HuH-7.5 (cell line): Measurements from ENCODE around the gene ACER1.
"Not testable (repeated sequence)": the region's sequence is repeated elsewhere in the genome, so short reads cannot be mapped to it uniquely, and the experiment has no call there.

Source experiments
- DNase-seq: peaks from one replicate; pipeline ENCODE4 v3.0.0; 2011; ENCODE audit warnings: low spot score

Gene ACER1, protein sequence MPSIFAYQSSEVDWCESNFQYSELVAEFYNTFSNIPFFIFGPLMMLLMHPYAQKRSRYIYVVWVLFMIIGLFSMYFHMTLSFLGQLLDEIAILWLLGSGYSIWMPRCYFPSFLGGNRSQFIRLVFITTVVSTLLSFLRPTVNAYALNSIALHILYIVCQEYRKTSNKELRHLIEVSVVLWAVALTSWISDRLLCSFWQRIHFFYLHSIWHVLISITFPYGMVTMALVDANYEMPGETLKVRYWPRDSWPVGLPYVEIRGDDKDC

DNA sequence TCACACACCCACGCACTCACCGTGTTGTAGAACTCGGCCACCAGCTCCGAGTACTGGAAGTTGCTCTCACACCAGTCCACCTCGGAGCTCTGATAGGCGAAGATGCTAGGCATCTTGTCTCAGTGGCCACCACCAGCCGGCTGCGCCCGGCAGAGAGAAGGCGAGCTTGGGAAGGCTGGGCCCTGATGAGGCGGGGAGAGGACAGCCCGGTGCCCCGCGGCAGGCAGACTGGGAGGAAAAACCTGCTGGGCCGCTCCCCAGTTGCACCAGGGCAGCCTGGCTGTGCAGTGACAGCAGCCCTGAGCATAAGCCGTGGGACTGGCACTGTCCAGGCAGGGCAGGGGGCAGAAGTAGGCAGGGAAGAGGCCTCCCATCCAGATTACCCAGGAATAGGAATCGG, at the start of gene ACER1:
Gene ACER1, minus strand, starts transcription at position 174 of the 400 bp plus-strand sequence. Its CDS starts 61 bp downstream, at position 113.
- no peak for DNase-seq

DNA sequence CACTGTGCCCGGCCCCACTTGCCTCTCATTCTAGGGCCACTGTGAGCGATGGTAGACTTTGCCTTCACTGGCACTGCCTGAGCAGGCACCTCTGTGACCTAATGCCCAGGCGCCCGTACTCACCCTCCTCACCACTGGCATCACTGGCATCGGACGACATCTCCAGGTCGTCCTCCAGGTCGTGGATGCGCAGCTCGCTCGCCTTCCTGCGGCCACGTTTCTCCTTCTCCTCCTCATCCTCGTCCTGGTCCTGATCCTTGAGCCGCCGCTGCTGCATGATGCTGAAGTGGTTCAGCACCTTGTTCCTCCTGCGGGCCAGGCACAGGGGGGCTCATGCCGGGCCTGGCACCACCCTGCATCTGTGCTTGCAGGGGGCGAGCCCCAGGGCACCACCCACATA, 49.8 kb upstream of the ACER1 start:
- DNase-seq, result no peak

DNA sequence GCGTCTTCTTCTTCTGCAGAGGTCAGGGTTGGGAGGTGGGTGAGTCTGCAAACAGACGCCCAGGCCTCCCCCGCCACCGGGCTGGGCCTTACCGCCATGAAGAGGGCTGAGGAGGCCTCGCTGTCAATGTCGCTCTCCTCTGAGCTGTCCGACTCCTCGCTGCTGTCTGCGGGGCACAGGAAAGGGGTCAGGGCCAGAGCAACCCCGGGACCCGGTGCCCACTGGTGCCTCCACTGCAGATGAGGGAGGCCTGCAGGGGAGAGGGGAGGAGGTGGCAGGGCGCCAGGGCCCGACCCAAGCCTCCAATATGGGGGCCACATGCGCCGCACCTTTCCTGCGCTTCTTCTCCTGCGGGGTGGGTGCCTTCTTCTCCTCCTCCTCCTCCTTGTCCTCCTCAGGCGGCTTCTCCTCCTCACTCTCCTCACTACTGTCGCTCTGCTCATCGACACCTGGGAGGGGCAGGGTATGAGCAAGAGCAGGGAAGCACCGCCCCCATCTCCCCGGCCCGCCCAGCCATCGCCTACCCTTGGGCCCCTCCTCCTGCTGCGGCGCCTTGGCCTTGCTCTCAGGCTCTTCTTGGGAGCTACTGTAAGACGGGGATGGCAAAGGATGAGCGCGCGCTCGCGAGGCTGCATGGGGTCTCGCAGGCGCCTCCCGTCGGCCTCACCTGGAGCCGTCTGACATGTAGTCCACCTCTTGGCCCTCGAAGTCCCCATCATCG, 47.8 kb upstream of the ACER1 start:
- DNase-seq, result no peak

DNA sequence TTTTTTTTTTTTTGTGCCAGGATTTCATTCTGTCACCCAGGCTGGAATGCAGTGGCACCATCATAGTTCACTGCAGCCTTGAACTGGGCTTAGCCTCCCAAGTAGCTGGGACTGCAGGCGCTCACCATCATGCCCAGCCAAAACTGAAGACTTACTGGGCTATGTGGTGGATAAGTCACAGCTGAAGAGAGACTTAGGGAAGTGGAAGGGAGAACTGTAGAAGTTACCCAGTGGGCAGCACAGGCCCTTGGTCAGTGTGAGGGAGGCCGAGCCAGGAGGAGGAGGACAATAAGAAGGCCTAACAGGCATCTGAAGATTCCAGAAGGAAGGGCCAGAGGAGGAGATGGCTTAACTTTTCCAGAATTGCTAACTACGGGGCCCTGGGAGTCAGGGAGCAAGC, 46.3 kb upstream of the ACER1 start:
- DNase-seq, result no peak

DNA sequence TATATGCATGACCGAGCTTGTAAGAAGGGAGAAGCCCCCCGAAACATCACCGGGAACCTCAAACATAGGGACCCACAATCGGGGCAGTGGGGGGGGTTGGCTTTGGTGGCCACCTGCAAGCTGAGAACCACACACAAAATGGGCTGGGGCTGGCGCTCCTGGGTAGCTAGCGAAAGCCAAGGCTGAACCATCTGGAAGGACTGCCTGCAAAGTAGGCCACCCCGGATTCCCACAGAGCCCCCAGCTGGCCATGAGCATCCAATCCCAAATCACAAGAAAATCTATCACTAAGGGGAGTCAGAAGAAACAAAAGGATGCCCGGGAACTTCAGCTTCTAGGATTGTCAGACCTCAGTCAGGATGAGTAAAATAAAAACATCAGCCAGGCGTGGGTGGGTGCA, 45.1 kb upstream of the ACER1 start:
- DNase-seq, result no peak

DNA sequence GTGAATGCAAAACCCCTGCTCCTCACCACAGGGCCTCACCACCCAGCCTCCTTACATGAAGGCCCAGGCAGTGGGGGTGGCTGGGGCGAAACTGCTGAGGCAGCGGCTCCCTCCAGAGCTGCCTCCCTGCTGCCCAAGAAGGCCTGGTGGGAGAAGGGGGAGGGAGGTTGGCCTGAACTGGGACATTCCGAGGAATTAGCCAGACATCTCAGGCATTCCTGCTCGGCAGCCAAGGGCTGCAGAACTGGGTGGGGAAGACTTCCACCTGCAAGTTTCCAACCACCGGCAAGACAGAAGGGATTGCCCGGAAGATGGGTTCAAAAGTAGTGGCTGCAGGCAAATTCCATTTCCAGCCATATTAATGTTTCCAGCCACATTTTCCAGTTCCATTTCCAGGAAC, 44.6 kb upstream of the ACER1 start:
- no peak for DNase-seq

DNA sequence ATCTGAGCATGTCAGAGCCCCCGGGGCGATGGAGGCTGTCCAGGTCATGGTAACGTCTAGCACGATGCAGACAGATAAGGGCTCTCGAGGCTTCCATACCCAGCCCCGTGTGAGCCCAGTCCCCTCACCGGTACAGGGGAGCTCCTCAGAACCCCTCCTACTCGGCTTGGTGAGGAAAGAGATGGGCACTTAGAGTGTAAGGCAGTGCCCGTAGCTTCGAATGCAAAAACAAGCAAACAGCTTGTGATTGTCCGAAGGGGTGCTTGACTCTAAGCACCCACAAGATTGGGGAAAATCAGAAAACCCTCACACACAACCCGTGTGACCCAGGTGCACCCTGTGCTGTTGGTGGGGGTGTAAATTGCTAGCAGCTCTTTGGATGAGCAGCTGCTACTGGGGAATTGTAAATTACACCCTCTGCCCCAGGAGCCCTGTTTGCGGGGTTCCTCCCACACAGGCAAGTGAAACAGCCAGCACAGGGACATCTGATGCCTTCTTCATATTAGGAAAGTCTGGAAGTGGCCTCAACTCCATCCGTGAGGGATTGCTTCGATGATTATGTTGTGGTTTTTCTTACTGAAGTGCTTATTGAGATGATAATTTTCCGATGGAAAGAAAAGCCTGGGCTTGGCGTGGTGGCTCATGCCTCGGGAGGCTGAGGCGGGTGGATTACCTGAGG, 43.2 kb upstream of the ACER1 start:
- DNase-seq, result no peak

DNA sequence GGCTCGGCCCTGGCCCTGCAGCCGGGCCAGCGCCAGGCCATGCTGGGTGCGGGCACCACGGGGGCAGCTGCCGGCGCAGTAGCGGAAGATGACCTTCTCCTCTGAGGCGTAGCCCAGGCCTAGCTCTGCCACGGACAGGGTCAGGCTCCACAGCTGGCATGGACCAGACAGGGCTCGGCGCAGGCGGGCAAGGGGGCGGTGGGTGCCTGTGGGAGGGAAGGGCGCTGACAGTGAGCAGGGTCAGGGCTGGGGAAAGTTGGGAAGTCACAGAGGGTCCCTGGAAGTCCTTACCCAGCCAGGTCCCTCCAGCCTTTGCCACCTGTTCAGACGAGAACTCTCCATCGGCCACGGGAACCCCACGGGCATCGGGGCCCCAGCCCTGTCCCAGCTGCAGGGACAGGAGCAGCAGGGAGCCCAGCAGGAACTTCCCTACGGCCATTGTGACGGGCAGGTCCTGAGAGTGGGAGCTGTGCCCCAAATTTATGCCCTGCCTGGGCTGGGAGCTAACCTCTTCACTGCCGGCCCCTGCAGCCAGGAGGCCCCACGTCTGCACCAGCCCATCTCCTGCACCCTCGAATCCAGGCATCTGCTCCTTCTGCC, 42.1 kb upstream of the ACER1 start, which contains the start of gene PSPN:
Gene PSPN, minus strand, starts transcription at position 523 of the 600 bp plus-strand sequence. Its CDS starts 84 bp downstream, at position 439.
- no peak for DNase-seq

DNA sequence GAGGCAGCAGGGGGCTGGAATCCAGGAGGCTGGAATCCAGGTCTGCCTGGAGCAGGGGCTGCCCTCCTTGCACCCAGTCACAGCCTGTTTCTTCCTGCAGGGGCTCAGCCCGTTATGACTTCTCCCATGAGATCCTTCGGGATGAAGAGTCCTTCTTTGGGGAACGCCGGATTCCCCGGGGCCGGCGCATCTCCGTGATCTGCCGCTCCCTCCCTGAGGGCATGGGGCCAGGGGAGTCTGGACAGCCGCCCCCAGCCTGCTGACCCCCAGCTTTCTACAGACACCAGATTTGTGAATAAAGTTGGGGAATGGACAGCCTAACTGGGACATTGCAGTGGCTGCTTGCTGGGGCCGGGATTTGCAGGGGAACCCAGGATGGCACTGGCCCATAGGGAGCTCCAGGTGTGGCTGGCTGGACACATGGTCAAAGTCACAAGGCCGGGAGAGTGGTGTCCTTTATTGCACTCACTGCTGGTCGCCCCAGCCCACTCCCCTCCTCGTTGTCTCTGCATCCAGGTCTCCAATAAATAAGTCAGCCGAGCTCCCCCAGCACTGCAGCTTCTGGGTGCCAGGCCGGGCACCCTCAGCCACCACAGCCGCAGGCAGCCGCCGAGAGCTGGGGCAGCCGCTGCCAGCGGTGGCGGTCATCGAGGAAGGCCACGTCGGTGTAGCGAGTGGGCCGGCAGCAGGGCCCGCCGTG, 41.4 kb upstream of the ACER1 start:
- DNase-seq, result no peak

DNA sequence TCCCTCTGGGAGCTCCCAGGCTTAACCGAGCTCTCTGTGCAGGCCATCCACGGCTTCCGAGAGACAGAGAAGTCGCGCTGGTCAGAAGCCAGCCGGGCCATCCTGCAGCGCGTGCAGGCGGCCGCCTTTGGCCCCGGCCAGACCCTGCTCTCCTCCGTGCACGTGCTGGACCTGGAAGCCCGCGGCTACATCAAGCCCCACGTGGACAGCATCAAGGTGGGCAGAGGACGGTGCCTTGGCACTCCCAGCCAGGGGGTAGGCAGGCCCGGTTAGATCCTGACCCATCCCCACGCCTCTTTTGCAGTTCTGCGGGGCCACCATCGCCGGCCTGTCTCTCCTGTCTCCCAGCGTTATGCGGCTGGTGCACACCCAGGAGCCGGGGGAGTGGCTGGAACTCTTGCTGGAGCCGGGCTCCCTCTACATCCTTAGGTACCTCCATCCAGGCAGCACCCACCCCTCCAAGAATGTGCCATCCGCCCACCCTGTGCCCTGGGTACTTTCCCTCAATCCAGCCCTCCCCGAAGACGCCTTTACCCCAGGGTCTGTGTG, 40.8 kb upstream of the ACER1 start:
- no peak for DNase-seq

DNA sequence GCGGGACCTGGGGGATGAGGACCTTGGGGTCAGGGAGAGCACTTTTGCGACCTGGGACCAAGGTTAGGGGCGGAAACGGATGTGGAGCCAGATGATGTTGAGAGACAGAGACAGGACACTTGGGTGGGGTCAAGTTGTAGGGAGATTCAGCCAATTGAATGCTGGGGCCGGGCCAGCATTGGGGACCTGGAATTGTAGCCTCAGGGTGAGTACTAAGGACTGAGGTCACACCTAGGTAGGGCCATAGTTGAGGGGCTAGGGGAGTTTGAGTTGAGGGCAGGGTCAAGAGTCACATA, 40.3 kb upstream of the ACER1 start:
- DNase-seq, result no peak

DNA sequence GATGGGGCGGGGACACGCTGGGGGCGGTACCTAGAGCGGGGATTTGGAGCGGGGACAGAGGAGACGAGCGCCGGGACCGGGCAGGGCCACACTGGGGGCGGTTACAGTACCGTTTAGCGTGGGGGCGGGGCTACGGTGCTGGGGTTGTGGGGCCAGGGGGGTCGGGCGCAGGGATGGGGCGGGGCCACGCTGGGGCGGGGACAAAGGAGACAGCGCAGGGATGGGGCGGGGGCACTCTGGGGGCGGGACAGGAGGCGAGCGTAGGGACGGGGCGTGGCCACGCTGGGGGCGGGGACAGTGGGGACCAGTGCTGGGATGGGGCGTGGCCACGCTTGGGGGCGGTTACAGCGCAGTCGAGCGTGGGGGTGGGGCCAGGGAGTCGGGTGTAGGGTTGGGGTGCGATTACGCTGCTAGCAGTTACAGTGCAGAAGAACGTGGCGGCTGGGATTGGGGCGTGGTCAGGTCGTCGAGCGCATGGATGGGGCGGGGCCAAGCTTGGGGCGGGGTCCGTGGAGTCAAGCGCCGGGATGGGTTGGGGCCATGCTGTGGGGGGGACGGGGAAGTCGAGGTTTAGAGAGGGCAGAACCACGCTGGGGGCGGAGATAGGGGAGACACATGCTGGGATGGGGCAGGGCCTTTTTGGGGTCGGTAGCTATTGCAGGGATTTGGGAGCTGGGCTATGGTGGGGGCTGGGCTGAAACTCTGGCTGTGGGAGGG, 39.8 kb upstream of the ACER1 start:
- DNase-seq, result peak; percentile 92

DNA sequence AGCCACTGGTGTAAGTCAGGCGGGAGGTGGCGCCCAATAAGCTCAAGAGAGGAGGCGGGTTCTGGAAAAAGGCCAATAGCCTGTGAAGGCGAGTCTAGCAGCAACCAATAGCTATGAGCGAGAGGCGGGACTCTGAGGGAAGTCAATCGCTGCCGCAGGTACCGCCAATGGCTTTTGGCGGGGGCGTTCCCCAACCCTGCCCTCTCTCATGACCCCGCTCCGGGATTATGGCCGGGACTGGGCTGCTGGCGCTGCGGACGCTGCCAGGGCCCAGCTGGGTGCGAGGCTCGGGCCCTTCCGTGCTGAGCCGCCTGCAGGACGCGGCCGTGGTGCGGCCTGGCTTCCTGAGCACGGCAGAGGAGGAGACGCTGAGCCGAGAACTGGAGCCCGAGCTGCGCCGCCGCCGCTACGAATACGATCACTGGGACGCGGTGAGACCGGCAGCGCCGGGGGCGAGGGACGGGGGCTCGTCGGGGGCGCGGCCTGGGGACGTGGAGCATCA, 39.2 kb upstream of the ACER1 start, which contains the start of gene ALKBH7:
Gene ALKBH7, plus strand, starts transcription at position 201 of the 502 bp plus-strand sequence. Its CDS starts 27 bp downstream, at position 228.
- DNase-seq, result peak; percentile 90

DNA sequence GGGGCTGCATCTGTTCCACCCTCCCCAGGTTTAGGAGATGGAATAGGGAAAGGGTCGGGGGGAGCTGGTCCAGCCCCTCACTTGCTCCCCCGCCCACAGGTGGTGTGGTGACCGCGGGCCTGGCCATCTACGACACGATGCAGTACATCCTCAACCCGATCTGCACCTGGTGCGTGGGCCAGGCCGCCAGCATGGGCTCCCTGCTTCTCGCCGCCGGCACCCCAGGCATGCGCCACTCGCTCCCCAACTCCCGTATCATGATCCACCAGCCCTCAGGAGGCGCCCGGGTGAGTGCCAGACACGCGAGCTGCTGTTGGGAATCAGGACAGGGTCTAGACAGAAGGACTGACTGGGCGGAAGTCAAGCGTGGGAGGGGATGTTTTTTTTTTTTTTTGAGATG, 30.9 kb upstream of the ACER1 start:
- DNase-seq, result no peak

DNA sequence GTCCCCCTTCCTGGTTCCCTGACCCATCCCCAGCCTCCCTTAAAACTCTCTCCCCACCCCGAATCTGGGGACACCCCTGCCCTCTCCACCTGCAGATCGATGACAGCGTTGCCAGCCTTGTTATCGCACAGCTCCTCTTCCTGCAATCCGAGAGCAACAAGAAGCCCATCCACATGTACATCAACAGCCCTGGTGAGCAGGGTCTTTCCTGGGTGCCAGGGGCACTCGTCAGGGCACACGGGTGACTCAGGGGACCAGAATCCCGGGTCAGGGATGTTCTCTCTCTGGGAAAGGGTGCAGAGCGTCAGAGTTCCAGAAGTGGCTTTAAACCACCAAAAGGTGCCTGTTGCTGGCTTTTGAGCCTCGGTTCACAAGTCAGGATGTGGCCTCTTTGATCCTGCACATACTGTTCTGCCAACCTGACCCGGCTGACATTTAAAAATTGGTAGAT, 29.0 kb upstream of the ACER1 start:
- DNase-seq, result no peak

DNA sequence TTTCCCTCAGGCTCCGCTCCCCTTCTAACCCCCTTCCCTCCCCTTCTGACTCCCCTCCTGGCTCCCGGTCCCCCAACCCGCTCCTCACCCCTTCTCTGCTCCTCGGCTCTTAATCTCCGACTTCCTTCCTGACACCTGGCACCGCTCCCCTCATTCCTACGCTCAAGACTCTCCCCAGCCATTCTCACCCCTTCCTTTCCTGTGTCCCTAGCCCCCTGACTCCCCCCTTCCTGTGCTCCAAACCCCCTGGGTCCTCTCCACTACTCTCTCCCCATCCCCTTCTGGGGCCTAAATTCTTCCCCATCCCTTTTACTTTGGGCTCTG, 28.6 kb upstream of the ACER1 start:
- no peak for DNase-seq

DNA sequence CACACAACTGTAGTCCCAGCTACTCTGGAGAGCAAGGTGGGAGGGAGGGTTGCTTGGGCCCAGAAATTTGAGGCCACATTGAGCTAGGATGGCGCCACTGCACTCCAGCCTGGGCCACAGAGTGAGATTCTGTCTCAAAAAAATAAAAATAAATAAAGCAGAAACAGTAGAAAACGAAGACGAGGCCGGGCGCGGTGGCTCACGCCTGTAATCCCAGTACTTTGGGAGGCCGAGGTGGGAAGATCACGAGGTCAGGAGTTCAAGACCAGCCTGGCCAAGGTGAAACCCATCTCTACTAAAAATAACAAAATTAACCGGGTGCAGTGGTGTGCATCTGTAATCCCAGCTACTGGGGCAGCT, 27.4 kb upstream of the ACER1 start:
- not testable (repeated sequence) for DNase-seq

DNA sequence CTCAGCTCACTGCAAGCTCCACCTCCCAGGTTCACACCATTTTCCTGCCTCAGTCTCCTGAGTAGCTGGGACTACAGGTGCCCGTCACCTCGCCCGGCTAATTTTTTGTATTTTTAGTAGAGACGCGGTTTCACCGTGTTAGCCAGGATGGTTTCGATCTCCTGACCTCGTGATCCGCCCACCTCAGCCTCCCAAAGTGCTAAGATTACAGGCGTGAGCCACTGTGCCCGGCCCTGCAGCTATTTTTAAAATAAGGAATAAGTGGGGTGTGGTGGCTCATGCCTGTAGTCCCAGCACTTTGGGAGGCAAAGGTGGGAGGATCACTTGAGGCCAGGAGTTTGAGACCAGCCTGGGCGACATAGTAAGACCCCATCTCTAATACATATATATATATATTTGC, 27.0 kb upstream of the ACER1 start:
- DNase-seq, result not testable (repeated sequence)

DNA sequence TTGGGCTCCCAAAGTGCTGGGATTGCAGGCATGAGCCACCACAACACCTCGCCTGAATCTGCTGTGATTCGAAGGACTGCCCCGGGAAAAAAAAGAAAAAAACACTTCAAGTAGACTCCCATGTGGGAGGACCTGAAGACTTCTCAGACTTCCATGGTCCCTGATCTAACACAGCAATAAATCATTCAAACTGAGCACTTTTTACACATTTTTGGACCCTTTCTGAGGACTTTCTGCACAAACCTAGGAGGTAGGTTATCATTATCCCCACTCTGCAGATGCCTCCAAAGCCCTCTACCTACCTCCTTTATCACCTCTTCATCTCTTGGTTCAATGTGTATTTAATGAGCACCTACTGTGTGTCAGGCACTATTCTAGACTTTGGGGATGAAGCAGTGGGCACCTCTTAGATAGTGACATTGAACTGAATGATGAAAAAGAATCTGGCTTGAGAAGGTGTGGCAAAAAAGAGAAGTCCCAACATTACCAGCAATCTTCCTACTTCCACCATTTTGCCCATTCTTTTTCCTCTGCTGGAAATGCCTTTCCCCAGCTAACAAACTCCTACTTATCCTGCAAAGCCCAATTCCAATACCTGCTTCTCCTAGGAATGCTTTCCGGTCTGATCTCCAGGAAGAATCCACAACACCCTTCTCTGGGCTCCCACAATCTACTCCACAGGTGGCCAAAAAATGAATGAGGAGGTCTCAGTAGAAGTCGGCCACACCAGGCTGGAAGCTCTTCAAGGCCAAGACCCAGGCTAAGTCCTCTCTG, 26.3 kb upstream of the ACER1 start:
- DNase-seq, result no peak

DNA sequence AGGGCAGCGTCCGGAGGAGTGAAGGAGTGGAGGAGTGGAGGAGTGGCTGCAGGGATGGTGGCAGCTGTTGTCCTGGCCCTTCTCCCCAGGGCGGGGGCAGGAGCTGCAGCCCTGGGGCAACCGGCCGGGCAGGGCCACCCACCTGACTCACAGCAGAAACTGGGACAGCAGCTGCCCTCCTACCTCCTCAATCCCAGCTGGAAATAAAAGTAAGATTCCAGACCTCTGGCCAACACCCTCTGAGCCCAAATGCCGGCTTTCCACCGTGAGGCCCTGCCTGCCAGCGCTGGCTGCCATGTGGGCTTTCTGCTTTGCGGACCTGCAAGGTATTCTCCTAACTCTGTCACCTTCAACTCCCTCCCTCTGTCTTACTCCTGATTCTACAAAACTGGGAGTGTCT, 24.6 kb upstream of the ACER1 start:
- no peak for DNase-seq
